Large intestine (tissue), 12 donors: ENCODE data around the gene PHKG2. TPM values are rescaled to one million over a fixed set of nuclear protein-coding genes. Genes with fewer than 3 reads are reported as not detected.
"Not testable (repeated sequence)": the region's sequence is repeated elsewhere in the genome, so short reads cannot be mapped to it uniquely, and the experiment has no call there.

Source experiments
- DNase-seq, 2 donors: peaks; one replicate each; pipeline versions ENCODE4 v3.0.0 to v3.0.0-alpha.2; 2013
- H3K27ac ChIP-seq: one replicate; pipeline ENCODE4 v1.5.1; 2013; ENCODE audit warnings: low read length
- H3K27me3 ChIP-seq: 2 replicates; pipeline ENCODE4 v1.6.1; 2013; ENCODE audit warnings: low read length; ENCODE audit not compliant: control insufficient read depth, insufficient read depth
- H3K36me3 ChIP-seq: 2 replicates; pipeline ENCODE4 v1.6.1; 2013; ENCODE audit warnings: low read length; ENCODE audit not compliant: control insufficient read depth, insufficient read depth
- H3K4me1 ChIP-seq: one replicate; pipeline ENCODE4 v1.6.1; 2013; ENCODE audit warnings: low read length; ENCODE audit not compliant: control insufficient read depth, insufficient read depth
- H3K4me3 ChIP-seq: one replicate; pipeline ENCODE4 v1.5.1; 2013; ENCODE audit warnings: low read length
- H3K9me3 ChIP-seq: one replicate; pipeline ENCODE4 v1.6.1; 2013; ENCODE audit warnings: mild to moderate bottlenecking, low read depth, low read length, moderate library complexity; ENCODE audit not compliant: control insufficient read depth
- WGBS: methylation state at CpG from one replicate; pipeline ENCODE4 v1.1.5; 2013; ENCODE audit warnings: low lambda C conversion rate; ENCODE audit not compliant: insufficient coverage; 5-methylcytosine and 5-hydroxymethylcytosine counted together
- long read RNA-seq, 11 donors: transcript quantifications; one replicate each; lab custom pipeline, GENCODE V29; 2026
- polyA plus RNA-seq: library from polyadenylated mRNA; unstranded; fragments of 120-200 nt; gene quantifications from one replicate; pipeline ENCODE4 v1.2.1, GENCODE V29; 2013

The PHKG2 gene
- 38.2 TPM for polyA plus RNA-seq
- long read RNA-seq, donor 1, full-length matches to known transcripts, result 3 of 3 reads
- long read RNA-seq, donor 1, partial matches to known transcripts, result 0 of 3 reads
- long read RNA-seq, donor 1, other reads (novel, unspliced or antisense), result 0 of 3 reads
- long read RNA-seq, donor 2, full-length matches to known transcripts, result 9 of 9 reads
- long read RNA-seq, donor 2, partial matches to known transcripts, result 0 of 9 reads
- long read RNA-seq, donor 2, other reads (novel, unspliced or antisense), result 0 of 9 reads
- long read RNA-seq, donor 3, result 0 reads
- long read RNA-seq, donor 4, full-length matches to known transcripts, result 1 of 1 reads
- long read RNA-seq, donor 4, partial matches to known transcripts, result 0 of 1 reads
- long read RNA-seq, donor 4, other reads (novel, unspliced or antisense), result 0 of 1 reads
- long read RNA-seq, donor 5, full-length matches to known transcripts, result 4 of 4 reads
- long read RNA-seq, donor 5, partial matches to known transcripts, result 0 of 4 reads
- long read RNA-seq, donor 5, other reads (novel, unspliced or antisense), result 0 of 4 reads
- long read RNA-seq, donor 6, full-length matches to known transcripts, result 6 of 6 reads
- long read RNA-seq, donor 6, partial matches to known transcripts, result 0 of 6 reads
- long read RNA-seq, donor 6, other reads (novel, unspliced or antisense), result 0 of 6 reads
- long read RNA-seq, donor 7, full-length matches to known transcripts, result 5 of 5 reads
- long read RNA-seq, donor 7, partial matches to known transcripts, result 0 of 5 reads
- long read RNA-seq, donor 7, other reads (novel, unspliced or antisense), result 0 of 5 reads
- long read RNA-seq, donor 8, full-length matches to known transcripts, result 6 of 6 reads
- long read RNA-seq, donor 8, partial matches to known transcripts, result 0 of 6 reads
- long read RNA-seq, donor 8, other reads (novel, unspliced or antisense), result 0 of 6 reads
- long read RNA-seq, donor 9, full-length matches to known transcripts, result 4 of 4 reads
- long read RNA-seq, donor 9, partial matches to known transcripts, result 0 of 4 reads
- long read RNA-seq, donor 9, other reads (novel, unspliced or antisense), result 0 of 4 reads
- long read RNA-seq, donor 10, full-length matches to known transcripts, result 8 of 8 reads
- long read RNA-seq, donor 10, partial matches to known transcripts, result 0 of 8 reads
- long read RNA-seq, donor 10, other reads (novel, unspliced or antisense), result 0 of 8 reads
- long read RNA-seq, donor 11, full-length matches to known transcripts, result 6 of 6 reads
- long read RNA-seq, donor 11, partial matches to known transcripts, result 0 of 6 reads
- long read RNA-seq, donor 11, other reads (novel, unspliced or antisense), result 0 of 6 reads

GRCh38 chr16:30747799-30748633, at the start of gene PHKG2:
PHKG2 (plus strand) TSS chr16:30748425; CDS start chr16:30748821, 396 bp downstream.
- Histone ChIP-seq H3K27ac (peak within 1 kb of the TSS; percentile 53), H3K4me1 (peaks cover 5% of the 10 kb centered on the region), H3K36me3 (peaks cover 36% of the 10 kb centered on the region), H3K4me3 (peak within 1 kb of the TSS; percentile 67), H3K27me3 (no peaks in the 10 kb centered on the region), H3K9me3 (no peaks in the 10 kb centered on the region)
- WGBS, result no CpG with 5 or more reads among the region's 60 CpGs
- DNase-seq, result peak; percentile 99 to 100

- peak within 1 kb of the TSS; percentile 98 for H3K4me3 ChIP-seq
- H3K27me3 ChIP-seq, result no peaks in the 10 kb centered on the region
- 0% methylated on average over 2 of the region's 57 CpGs for WGBS
- no peaks in the 10 kb centered on the region for H3K9me3 ChIP-seq
- peaks cover 9% of the 10 kb centered on the region for H3K4me1 ChIP-seq
- peaks cover 35% of the 10 kb centered on the region for H3K36me3 ChIP-seq
- H3K27ac ChIP-seq, result peak within 1 kb of the TSS; percentile 99
- peak; percentile 67 to 83 for DNase-seq
Observed at GRCh38 chr16:30698816-30699614, 49.2 kb upstream of the PHKG2 start, which contains the start of gene SRCAP. SRCAP (plus strand) TSS chr16:30699171; CDS start chr16:30700825, 1,654 bp downstream.

GRCh38 chr16:30699615-30700099, 48.6 kb upstream of the PHKG2 start:
- Histone ChIP-seq H3K36me3 (peaks cover 42% of the 10 kb centered on the region), H3K4me3 (peak overlapping the region; percentile 98), H3K27me3 (no peaks in the 10 kb centered on the region), H3K4me1 (peaks cover 9% of the 10 kb centered on the region), H3K9me3 (no peaks in the 10 kb centered on the region), H3K27ac (peak overlapping the region; percentile 99)
- DNase-seq, result no peak
- no CpG with 5 or more reads among the region's 8 CpGs for WGBS

- no CpG with 5 or more reads among the region's 9 CpGs for WGBS
- DNase-seq, result no peak
- Histone ChIP-seq H3K9me3 (no peaks in the 10 kb centered on the region), H3K4me1 (peaks cover 9% of the 10 kb centered on the region), H3K36me3 (peaks cover 49% of the 10 kb centered on the region), H3K27ac (no peak overlapping the region), H3K27me3 (no peaks in the 10 kb centered on the region), H3K4me3 (no peak overlapping the region)
Observed at GRCh38 chr16:30700491-30700890, 47.7 kb upstream of the PHKG2 start.

GRCh38 chr16:30700971-30701370, 47.3 kb upstream of the PHKG2 start:
- no peak overlapping the region for H3K27ac ChIP-seq
- DNase-seq, result no peak
- H3K36me3 ChIP-seq, result peaks cover 54% of the 10 kb centered on the region
- H3K4me1 ChIP-seq, result peaks cover 9% of the 10 kb centered on the region
- H3K27me3 ChIP-seq, result no peaks in the 10 kb centered on the region
- H3K9me3 ChIP-seq, result no peaks in the 10 kb centered on the region
- no peak overlapping the region for H3K4me3 ChIP-seq
- WGBS, result no CpG with 5 or more reads among the region's 5 CpGs

- peaks cover 73% of the 10 kb centered on the region for H3K36me3 ChIP-seq
- not testable (repeated sequence) for H3K4me1 ChIP-seq, H3K27ac ChIP-seq, DNase-seq, H3K9me3 ChIP-seq, H3K4me3 ChIP-seq, H3K27me3 ChIP-seq
- no CpG with 5 or more reads among the region's 12 CpGs for WGBS
Observed at GRCh38 chr16:30703071-30703470, 45.2 kb upstream of the PHKG2 start.

- no peaks in the 10 kb centered on the region for H3K9me3 ChIP-seq
- no CpG with 5 or more reads among the region's 10 CpGs for WGBS
- no peak for DNase-seq
- H3K4me3 ChIP-seq, result no peak overlapping the region
- H3K4me1 ChIP-seq, result peaks cover 5% of the 10 kb centered on the region
- no peaks in the 10 kb centered on the region for H3K27me3 ChIP-seq
- peaks cover 81% of the 10 kb centered on the region for H3K36me3 ChIP-seq
- no peak overlapping the region for H3K27ac ChIP-seq
Observed at GRCh38 chr16:30703971-30704370, 44.3 kb upstream of the PHKG2 start.

GRCh38 chr16:30706046-30706445, 42.2 kb upstream of the PHKG2 start:
- no CpG with 5 or more reads among the region's 6 CpGs for WGBS

GRCh38 chr16:30710971-30711370, 37.3 kb upstream of the PHKG2 start:
- H3K36me3 ChIP-seq, result peaks cover 89% of the 10 kb centered on the region
- H3K4me1 ChIP-seq, result no peaks in the 10 kb centered on the region
- H3K27ac ChIP-seq, result no peak overlapping the region
- no peaks in the 10 kb centered on the region for H3K9me3 ChIP-seq
- no peaks in the 10 kb centered on the region for H3K27me3 ChIP-seq
- no peak overlapping the region for H3K4me3 ChIP-seq
- 100% methylated on average over 1 of the region's 4 CpGs for WGBS
- no peak for DNase-seq

More at GRCh38 chr16:30706046-30706445, 42.2 kb upstream of the PHKG2 start:
- Histone ChIP-seq H3K9me3 (no peaks in the 10 kb centered on the region), H3K4me1 (no peaks in the 10 kb centered on the region), H3K27ac (no peak overlapping the region), H3K4me3 (no peak overlapping the region), H3K36me3 (peaks cover 91% of the 10 kb centered on the region), H3K27me3 (no peaks in the 10 kb centered on the region)
- no peak for DNase-seq
